ENCODE data around the gene RIMBP2. TPM values are rescaled to one million over a fixed set of nuclear protein-coding genes. Genes with fewer than 3 reads are reported as not detected.

The RIMBP2 gene
- total RNA-seq, 1 donor from 2014 or later = 0.99 TPM

- Histone ChIP-seq H3K79me2 (ENCODE audit: low read depth) (no peaks in the 10 kb centered on the region), H3K9ac (no peak overlapping the region), H3K27ac (no peak overlapping the region), H3K27me3 (no peaks in the 10 kb centered on the region), H3K4me2 (no peak overlapping the region), H3F3A (ENCODE audit: low read depth) (no peaks in the 10 kb centered on the region), H2AFZ (replicated peaks) (no peak overlapping the region), H3K4me1 (no peaks in the 10 kb centered on the region), H3K36me3 (no peaks in the 10 kb centered on the region), H3K4me3 (no peak overlapping the region), H4K20me1 (ENCODE audit: low read depth) (no peaks in the 10 kb centered on the region), H3K9me3 (ENCODE audit: low read depth) (no peaks in the 10 kb centered on the region)
- TF ChIP-seq EZH2phosphoT487 (IDR thresholded peaks at IDR 0.05) (no peak), EZH2 (IDR thresholded peaks at IDR 0.05) (no peak)
- TF ChIP-seq, protein P1, sequence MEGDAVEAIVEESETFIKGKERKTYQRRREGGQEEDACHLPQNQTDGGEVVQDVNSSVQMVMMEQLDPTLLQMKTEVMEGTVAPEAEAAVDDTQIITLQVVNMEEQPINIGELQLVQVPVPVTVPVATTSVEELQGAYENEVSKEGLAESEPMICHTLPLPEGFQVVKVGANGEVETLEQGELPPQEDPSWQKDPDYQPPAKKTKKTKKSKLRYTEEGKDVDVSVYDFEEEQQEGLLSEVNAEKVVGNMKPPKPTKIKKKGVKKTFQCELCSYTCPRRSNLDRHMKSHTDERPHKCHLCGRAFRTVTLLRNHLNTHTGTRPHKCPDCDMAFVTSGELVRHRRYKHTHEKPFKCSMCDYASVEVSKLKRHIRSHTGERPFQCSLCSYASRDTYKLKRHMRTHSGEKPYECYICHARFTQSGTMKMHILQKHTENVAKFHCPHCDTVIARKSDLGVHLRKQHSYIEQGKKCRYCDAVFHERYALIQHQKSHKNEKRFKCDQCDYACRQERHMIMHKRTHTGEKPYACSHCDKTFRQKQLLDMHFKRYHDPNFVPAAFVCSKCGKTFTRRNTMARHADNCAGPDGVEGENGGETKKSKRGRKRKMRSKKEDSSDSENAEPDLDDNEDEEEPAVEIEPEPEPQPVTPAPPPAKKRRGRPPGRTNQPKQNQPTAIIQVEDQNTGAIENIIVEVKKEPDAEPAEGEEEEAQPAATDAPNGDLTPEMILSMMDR (IDR thresholded peaks at IDR 0.05) = no peak
- Mint-ChIP-seq H3K36me3 (no peaks in the 10 kb centered on the region), H3K4me3 (no peak overlapping the region), H3K27me3 (ENCODE audit: insufficient read depth, low read depth) (peaks cover 6% of the 10 kb centered on the region), H3K27ac (no peak overlapping the region), H3K9me3 (peaks cover 8% of the 10 kb centered on the region), H3K4me1 (peaks cover 39% of the 10 kb centered on the region)
- no peak for DNase-seq (ENCODE audit: low spot score)
Observed at GRCh38 chr12:130571089-130571488, 145.0 kb downstream of the RIMBP2 start.

- TF ChIP-seq, protein P1 (IDR thresholded peaks at IDR 0.05) = no peak
- TF ChIP-seq EZH2 (IDR thresholded peaks at IDR 0.05) (no peak), EZH2phosphoT487 (IDR thresholded peaks at IDR 0.05) (no peak)
- no peaks in the 10 kb centered on the region for H3K27me3 ChIP-seq
- H3K9me3 Mint-ChIP-seq = peaks cover 14% of the 10 kb centered on the region
Observed at GRCh38 chr12:130569521-130569920, 146.6 kb downstream of the RIMBP2 start.

DNA sequence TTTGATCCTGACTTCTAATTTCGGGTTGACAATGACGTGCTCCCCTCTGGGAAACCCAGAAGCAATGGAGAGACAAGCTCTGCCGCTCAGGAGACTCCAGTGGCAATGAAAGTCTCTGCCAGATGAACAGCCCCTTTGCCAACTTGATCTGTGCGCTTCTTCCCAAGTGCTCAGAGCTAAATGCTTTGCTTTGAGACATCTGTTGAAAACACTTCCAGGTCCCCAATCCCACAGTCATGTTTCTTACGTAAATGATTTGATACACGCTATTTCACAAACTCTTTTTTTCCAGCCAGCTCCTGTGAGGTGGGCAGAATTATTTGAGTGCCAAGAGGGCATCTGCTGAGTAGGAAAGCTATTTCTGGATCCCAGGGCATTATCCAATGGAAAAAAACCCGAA, 147.6 kb downstream of the RIMBP2 start:
- Mint-ChIP-seq H3K27ac (no peak overlapping the region), H3K27me3 (ENCODE audit: insufficient read depth, low read depth) (peaks cover 6% of the 10 kb centered on the region), H3K4me1 (peaks cover 35% of the 10 kb centered on the region), H3K36me3 (no peaks in the 10 kb centered on the region), H3K4me3 (no peak overlapping the region), H3K9me3 (peaks cover 17% of the 10 kb centered on the region)
- Histone ChIP-seq H3K4me2 (no peak overlapping the region), H4K20me1 (ENCODE audit: low read depth) (no peaks in the 10 kb centered on the region), H2AFZ (replicated peaks) (no peak overlapping the region), H3K27ac (no peak overlapping the region), H3K4me1 (no peaks in the 10 kb centered on the region), H3K27me3 (no peaks in the 10 kb centered on the region), H3K9ac (no peak overlapping the region), H3F3A (ENCODE audit: low read depth) (no peaks in the 10 kb centered on the region), H3K36me3 (no peaks in the 10 kb centered on the region), H3K79me2 (ENCODE audit: low read depth) (no peaks in the 10 kb centered on the region), H3K9me3 (ENCODE audit: low read depth) (peaks cover 7% of the 10 kb centered on the region), H3K4me3 (no peak overlapping the region)
- TF ChIP-seq EZH2 (IDR thresholded peaks at IDR 0.05) (no peak), EZH2phosphoT487 (IDR thresholded peaks at IDR 0.05) (no peak)
- TF ChIP-seq, protein P1 (IDR thresholded peaks at IDR 0.05) = no peak
- no peak for DNase-seq (ENCODE audit: low spot score)

More at GRCh38 chr12:130569521-130569920, 146.6 kb downstream of the RIMBP2 start:
- Histone ChIP-seq H3K4me1 (no peaks in the 10 kb centered on the region), H2AFZ (replicated peaks) (no peak overlapping the region), H3K79me2 (ENCODE audit: low read depth) (no peaks in the 10 kb centered on the region), H3K9ac (no peak overlapping the region), H3K27ac (no peak overlapping the region), H3F3A (ENCODE audit: low read depth) (no peaks in the 10 kb centered on the region), H4K20me1 (ENCODE audit: low read depth) (no peaks in the 10 kb centered on the region), H3K4me3 (no peak overlapping the region), H3K4me2 (no peak overlapping the region), H3K9me3 (ENCODE audit: low read depth) (peaks cover 7% of the 10 kb centered on the region), H3K36me3 (no peaks in the 10 kb centered on the region)
- Mint-ChIP-seq H3K4me1 (peaks cover 35% of the 10 kb centered on the region), H3K27me3 (ENCODE audit: insufficient read depth, low read depth) (peaks cover 5% of the 10 kb centered on the region), H3K27ac (no peak overlapping the region), H3K4me3 (no peak overlapping the region), H3K36me3 (no peaks in the 10 kb centered on the region)
- DNase-seq (ENCODE audit: low spot score) = no peak
